H1 (cell line): ENCODE measurements around the gene PLIN1. TPM values are rescaled to one million over a fixed set of nuclear protein-coding genes. Genes with fewer than 3 reads are reported as not detected.

Source experiments
- BCL11A ChIP-seq, 2 experiments: IDR thresholded peaks; one replicate each; pipeline ENCODE4 v1.6.1; 2011; ENCODE audit warnings: low read depth in 2 of 2, low read length in 2 of 2, mild to moderate bottlenecking in 2 of 2
- BRCA1 ChIP-seq: IDR thresholded peaks from 2 replicates; pipeline ENCODE4 v1.6.1; 2012; ENCODE audit warnings: low read depth, low read length, improper control_type of control experiment
- POLR2A ChIP-seq, 2 experiments: IDR thresholded peaks; 1 replicate in 1 of 2; 2 replicates in 1 of 2; pipeline ENCODE4 v1.6.1; 2011; ENCODE audit warnings: low read depth in 2 of 2, low read length in 2 of 2, mild to moderate bottlenecking in 2 of 2; ENCODE audit errors: control extremely low read depth in 1 of 2
- polyA plus RNA-seq, 7 experiments: library from polyadenylated mRNA; depleted of rRNA in 3 of 7; stranded (reverse) in 5 of 7; unstranded in 2 of 7; fragments of >200 nt in 5 of 7; fragments of 200-250 nt in 2 of 7; gene quantifications; 1 replicate in 5 of 7; 2 replicates in 1 of 7; 4 replicates in 1 of 7; pipeline versions ENCODE4 v1.2.1 to v1.2.3, GENCODE V29; 2011 to 2013; ENCODE audit warnings: missing spikeins in 2 of 7, mixed read lengths in 2 of 7
- total RNA-seq: library from RNA; stranded (reverse); fragmentation: NEBNext Ultra II Directional; extraction: Animal tissue kit (Norgen Biotek cat#: 25700); gene quantifications from 2 replicates; pipeline ENCODE4 v1.2.1, GENCODE V29; 2021

The PLIN1 gene
- total and polyA plus RNA-seq, 2 of the 8 experiments (the other 6 are each of a cell fraction or from before 2014, with no cell fraction given) = 0.33 TPM; not detected in 1

DNA sequence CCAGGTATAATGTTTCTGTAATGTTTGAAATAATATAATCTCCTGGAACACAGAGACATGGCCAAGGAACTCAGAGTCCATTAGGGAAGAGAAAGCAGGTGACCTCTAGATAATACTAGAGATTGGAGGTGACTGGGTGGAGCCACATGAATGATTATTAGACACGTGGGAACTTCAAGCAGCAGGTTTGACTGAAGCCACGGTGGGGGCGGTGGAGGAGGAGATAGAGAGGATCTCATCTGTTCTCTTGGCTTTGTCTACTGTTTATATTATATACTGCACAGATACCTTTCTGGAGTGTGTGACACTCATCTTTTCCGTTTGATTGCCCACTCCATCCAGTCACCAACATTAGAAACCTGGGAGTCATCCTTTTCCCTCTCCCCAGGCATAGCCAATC, 57.6 kb downstream of the PLIN1 start (continued):
- TF ChIP-seq BRCA1 = no peak
- TF ChIP-seq BCL11A (IDR thresholded peaks at IDR 0.05; ENCODE audit: low read depth in 2 of 2, low read length in 2 of 2) = no peak
- no peak; a peak in 1 of 3 replicates for TF ChIP-seq POLR2A (IDR thresholded peaks at IDR 0.05; ENCODE audit: control extremely low read depth in 1 of 2, low read depth in 2 of 2, low read length in 2 of 2)
